GM23338 (cell line): ENCODE results near the gene TEX101.
"Not testable (repeated sequence)": the region's sequence is repeated elsewhere in the genome, so short reads cannot be mapped to it uniquely, and the experiment has no call there.

Experiments
- CREB1 ChIP-seq: fragments of 250-450 bp; sonication (Bioruptor Pico); IDR thresholded peaks from 2 replicates; pipeline ENCODE4 v1.5.0; 2020; ENCODE audit warnings: low read depth, mild to moderate bottlenecking, moderate library complexity
- CTCF ChIP-seq, 2 experiments: fragments of 200-600 bp in 1 of 2; sonication (generic) in 1 of 2; conservative IDR thresholded peaks; 2 replicates each; pipeline versions ENCODE4 v1.5.1 to v1.6.1; 2016 to 2017; ENCODE audit warnings: antibody characterized with exemption in 2 of 2, low read depth in 2 of 2, mild to moderate bottlenecking in 2 of 2, moderate library complexity in 1 of 2
- ETS1 ChIP-seq: IDR thresholded peaks from 2 replicates; pipeline ENCODE4 v1.6.1; 2016; ENCODE audit warnings: antibody characterized with exemption
- EZH2 ChIP-seq: fragments of 200-600 bp; sonication (generic); IDR thresholded peaks from one replicate; pipeline ENCODE4 v1.8.0; 2017; ENCODE audit warnings: antibody characterized with exemption, mild to moderate bottlenecking, low read depth; ENCODE audit not compliant: unreplicated experiment
- EZH2phosphoT487 ChIP-seq: fragments of 200-600 bp; sonication (generic); IDR thresholded peaks from one replicate; pipeline ENCODE4 v1.8.1; 2018; ENCODE audit warnings: antibody characterized with exemption; ENCODE audit not compliant: unreplicated experiment
- JUNB ChIP-seq: IDR thresholded peaks from one replicate; pipeline ENCODE4 v1.6.1; 2016; ENCODE audit warnings: antibody characterized with exemption; ENCODE audit not compliant: unreplicated experiment
- NANOG ChIP-seq: IDR thresholded peaks from 2 replicates; pipeline ENCODE4 v1.6.1; 2016; ENCODE audit warnings: antibody characterized with exemption, borderline replicate concordance
- POLR2AphosphoS5 ChIP-seq: IDR thresholded peaks from 2 replicates; pipeline ENCODE4 v1.6.1; 2016; ENCODE audit warnings: antibody characterized with exemption, low read depth
- REST ChIP-seq: IDR thresholded peaks from one replicate; pipeline ENCODE4 v1.6.1; 2018; ENCODE audit warnings: antibody characterized with exemption; ENCODE audit not compliant: unreplicated experiment
- STAT1 ChIP-seq: IDR thresholded peaks from one replicate; pipeline ENCODE4 v1.6.1; 2016; ENCODE audit warnings: antibody characterized with exemption; ENCODE audit not compliant: unreplicated experiment
- ZNF114 ChIP-seq: fragments of 250-450 bp; sonication (Bioruptor Pico); IDR thresholded peaks from 2 replicates; pipeline ENCODE4 v1.5.0; 2020; ENCODE audit warnings: mild to moderate bottlenecking, moderate library complexity

- not testable (repeated sequence) for TF ChIP-seq POLR2AphosphoS5; CTCF (conservative IDR thresholded peaks at IDR 0.05; ENCODE audit: low read depth in 2 of 2); ZNF114 (CRISPR knock-in tag); CREB1 (CRISPR knock-in tag); EZH2phosphoT487; EZH2; JUNB; REST; NANOG; ETS1; STAT1
Observed at GRCh38 chr19:43382586-43383216, 32.0 kb upstream of the TEX101 start.
